GM19395 (cell line): Measurements from ENCODE around the gene KCNMB2.

Experiments used
- ATAC-seq: cut with Tn5 transposase; IDR thresholded peaks from one replicate; pipeline ENCODE4 v1.9.1; 2021; ENCODE audit warnings: mild to moderate bottlenecking, moderate library complexity; ENCODE audit not compliant: unreplicated experiment

Gene KCNMB2

DNA sequence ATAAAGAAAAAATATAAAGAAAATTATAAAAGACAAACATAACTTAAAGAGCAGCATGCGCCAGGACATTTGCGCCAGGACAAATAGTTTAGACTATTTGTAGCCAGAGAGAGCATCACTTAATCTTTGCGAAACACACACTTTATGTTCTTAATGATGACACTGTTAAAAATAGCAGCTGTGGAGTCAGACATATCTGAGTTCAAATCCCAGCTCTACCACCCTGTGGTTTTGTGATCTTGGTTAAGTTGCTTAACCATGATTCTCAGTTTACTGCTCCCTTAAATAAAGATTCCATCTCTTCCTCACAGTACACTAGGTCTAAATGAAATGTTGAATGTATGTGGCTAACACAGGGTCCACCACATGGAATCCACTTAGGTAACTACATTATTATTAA is 31.4 kb downstream of the KCNMB2 start:
- ATAC-seq, result no peak

GRCh38 chr3:178568155-178568731 is 32.0 kb downstream of the KCNMB2 start:
- no peak for ATAC-seq

- ATAC-seq, result no peak
These were observed 32.7 kb downstream of the KCNMB2 start for GRCh38 chr3:178568911-178569310.

DNA sequence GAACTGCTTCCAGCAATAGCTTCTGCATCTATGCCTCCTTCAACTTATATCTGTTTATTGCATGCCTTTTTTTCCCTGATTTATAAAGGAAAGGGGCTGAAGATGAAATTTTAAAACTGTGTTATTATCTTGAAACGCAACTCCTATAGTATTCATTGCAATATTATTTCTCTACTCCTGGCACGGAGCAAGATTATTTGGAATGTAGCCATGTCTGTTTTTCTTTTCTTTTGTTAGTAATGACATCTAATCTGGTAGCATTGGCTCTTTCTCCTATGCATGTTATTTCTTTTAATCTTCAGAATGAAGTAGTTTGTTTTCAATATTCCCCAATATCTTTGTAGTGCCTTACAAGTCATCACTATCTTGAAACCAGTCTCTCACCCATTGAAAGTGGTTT is 33.6 kb downstream of the KCNMB2 start:
- ATAC-seq, result no peak

- ATAC-seq, result no peak
These were observed 47.8 kb downstream of the KCNMB2 start for GRCh38 chr3:178583963-178584575.

DNA sequence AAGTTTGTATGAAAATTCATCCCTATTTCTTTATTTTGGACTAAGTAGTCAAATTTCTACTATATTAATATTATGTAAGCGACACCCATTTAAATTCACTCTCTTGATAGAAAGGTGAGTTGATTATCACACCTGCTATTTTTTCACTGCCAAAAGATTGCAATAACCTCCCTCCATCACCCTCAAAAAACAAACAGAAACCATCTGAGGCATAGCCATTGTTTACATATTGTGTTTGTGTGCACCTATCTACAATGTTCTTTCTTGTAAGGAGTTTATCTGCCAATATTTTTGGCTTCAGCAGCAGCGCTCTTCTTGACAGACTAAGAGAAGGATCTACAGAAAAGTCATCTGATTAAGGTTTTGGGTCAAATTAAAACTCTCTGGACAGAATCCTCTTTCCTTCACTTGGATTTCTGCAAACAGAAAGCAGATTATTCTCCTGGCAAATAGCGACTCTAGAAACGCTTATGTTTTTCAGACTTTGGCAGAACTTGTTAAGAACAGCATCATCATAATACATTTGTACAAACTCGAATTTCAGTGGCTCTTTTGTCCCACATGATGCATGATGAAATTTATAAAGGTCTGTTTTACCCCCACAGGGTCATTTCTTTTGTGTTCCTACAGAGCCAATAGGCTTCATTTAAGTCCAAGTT is 48.6 kb downstream of the KCNMB2 start:
- no peak for ATAC-seq

DNA sequence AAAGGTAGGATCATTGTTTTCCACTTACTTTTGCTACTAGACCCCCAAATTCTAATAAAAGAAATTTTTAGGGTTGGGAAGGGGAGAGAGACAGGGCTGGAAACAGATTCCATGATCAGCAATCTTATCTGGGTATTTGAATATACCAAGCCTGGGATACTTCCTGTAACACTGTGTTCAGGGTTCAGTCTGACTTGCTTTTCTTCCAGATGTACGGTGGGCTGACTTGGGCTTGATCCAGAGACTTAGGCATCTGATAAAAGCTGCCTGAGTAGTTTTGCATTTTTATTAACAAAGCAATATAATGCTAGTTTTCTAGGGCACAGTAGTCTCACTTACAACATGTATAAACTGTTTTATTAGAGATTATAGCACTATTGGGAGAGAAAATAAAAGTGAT is 49.2 kb downstream of the KCNMB2 start:
- ATAC-seq, result no peak

GRCh38 chr3:178586076-178586475 is 49.8 kb downstream of the KCNMB2 start:
- no peak for ATAC-seq

DNA sequence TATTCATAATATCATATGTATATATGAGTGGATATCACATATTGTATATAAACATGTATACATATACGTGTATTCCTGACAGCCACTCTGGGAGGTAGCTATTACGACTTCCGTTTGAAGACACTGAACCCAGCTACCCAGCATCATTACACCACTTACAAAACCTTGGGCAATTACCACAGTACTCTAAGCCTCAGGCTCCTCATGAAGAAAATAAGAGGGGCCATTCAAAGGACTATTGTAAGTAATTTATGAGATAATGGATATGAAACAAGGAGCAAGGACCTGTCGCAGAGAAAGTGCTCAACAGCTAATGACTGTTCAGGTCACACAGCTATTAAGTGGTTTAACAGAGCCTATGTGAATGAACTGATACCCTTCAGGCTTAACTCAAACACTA is 52.4 kb downstream of the KCNMB2 start:
- no peak for ATAC-seq

DNA sequence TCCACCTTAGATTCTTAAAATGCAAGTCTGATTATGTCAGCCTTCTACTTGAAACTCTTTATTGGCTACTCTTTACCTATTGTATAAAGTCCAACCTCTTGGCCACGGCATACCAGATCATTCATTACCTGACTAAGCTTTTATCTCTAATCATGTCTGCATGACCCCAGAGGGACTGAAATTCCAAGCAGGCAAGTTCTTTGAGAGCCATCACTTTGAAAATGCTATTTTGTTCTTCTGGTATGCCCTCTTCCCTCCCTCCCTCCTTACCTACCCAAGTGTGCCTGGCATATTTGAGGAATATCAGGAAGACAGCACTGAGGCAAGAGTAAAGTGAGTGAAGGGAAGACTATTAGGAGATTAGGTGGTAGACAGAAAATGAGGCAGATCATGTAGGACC is 57.5 kb downstream of the KCNMB2 start:
- no peak for ATAC-seq

DNA sequence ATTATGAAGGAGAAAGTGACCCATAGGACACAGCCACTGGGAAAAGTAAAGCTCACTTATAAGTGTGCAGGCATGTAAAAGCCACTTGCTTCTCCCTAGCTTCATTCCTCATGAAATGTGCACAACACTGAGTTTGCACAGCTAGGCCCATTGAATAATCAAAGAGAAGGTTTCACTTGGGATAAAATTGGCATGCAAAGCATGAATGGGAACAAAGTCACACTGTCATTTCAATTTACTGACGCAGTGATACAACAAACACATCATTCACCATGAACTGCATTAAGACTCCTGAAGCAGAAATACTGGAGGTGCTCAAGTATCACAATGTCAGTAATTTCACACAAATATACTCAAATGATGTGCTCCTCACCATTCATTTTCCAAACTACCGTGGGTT is 61.1 kb downstream of the KCNMB2 start:
- ATAC-seq, result no peak

GRCh38 chr3:178602856-178603255 is 66.6 kb downstream of the KCNMB2 start:
- no peak for ATAC-seq

- peak; percentile 63 for ATAC-seq
These were observed 67.5 kb downstream of the KCNMB2 start for GRCh38 chr3:178603735-178604134.

- no peak for ATAC-seq
These were observed 82.0 kb downstream of the KCNMB2 start for GRCh38 chr3:178618197-178618596.

GRCh38 chr3:178618896-178619295 is 82.7 kb downstream of the KCNMB2 start:
- ATAC-seq, result no peak

DNA sequence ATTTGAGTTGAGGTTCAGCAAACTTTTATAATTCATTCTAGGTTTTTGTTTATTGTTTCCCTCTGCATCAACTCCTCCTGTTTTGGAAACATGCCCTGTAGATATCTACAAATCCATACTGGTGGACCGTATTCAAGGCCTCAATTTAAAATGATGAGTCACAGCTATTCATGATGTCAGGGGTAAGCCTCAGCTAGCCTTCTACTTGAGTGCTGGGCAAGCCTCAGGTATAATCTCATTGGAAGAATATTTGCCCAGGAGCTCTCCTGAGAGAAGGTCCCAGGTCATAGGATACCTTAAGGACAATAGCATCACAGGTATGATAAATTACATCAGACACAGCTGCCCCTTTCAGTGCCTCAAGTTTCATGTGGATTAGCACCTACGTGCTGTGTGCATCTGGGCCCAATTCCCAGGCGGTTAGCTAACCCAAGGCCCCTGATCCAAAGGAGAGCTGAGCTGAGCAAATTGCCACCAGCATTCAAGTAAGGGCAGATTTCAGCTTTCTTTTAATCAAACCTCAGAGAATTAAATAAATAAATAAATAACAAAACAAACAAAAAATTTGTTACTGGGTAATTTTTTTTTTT is 87.5 kb downstream of the KCNMB2 start:
- ATAC-seq, result no peak

GRCh38 chr3:178624276-178624675 is 88.0 kb downstream of the KCNMB2 start:
- ATAC-seq, result no peak

DNA sequence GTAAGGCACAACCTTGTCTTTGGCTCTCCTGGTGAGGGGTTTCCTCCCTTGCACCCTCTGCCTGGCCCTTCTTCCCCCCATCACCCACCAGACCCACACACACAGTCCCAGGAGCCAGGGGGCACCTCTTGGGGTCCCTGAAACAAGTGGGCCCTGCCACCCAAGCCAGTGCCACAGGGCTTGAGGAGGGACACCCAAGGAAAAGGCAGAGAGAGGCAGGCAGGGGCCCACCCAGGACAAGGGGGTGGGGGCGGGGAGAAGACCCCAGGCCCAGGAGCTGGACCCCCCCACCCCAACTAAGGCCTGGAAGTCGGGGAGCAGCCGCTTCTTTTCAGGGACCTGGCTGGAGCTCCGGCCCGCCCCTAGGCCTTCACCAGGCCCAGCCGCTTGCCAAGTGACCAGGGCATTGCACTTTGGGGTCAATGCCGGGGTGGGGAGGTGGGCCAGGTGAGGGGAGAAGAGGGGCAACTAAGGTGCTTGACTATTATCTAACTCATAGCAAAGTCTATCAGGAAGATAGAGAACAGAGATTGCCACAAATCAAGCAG is 88.9 kb downstream of the KCNMB2 start:
- ATAC-seq, result no peak

- ATAC-seq, result no peak
These were observed 91.8 kb downstream of the KCNMB2 start for GRCh38 chr3:178628037-178628436.

- no peak for ATAC-seq
These were observed 93.4 kb downstream of the KCNMB2 start for GRCh38 chr3:178629430-178630178.

DNA sequence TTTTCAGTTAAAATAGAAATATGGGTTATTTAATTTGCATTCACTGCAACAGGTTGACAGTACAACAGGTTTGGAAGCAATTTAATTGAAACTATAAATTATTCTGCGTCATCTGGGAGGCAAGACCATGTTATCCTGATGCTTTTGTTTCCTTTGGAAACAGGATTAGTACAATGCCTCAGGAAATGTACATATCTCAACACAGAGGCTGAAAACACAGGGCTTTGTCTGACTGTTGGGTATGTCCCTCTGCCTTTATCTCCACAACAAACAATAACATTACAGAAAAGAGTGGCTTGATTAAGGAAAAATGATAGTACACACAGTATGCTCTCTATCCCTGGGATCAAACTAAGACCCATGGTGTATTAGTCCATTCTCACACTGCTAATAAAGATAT is 95.7 kb downstream of the KCNMB2 start:
- ATAC-seq, result no peak
